Endothelial cell of umbilical vein (primary cell): ENCODE results near the gene SH3TC1. TPM values are rescaled to one million over a fixed set of nuclear protein-coding genes. Genes with fewer than 3 reads are reported as not detected.

Source experiments
- BruUV-seq: library from RNA; stranded (reverse); fragments of 400-500 nt; replicated peaks from 2 replicates; lab custom pipeline; 2021; lab: Mats Ljungman, UMichigan
- CTCF ChIA-PET: fragments of 300-600, 350-600 bp; sonication (Branson Sonifier 250); formaldehyde crosslinking; loops from one replicate; lab custom pipeline; 2021; ENCODE audit warnings: antibody characterized with exemption, inconsistent platforms; lab: Charles Lee
- POLR2A ChIA-PET: fragments of 300-600, 350-600 bp; sonication (Branson Sonifier 250); formaldehyde crosslinking; loops from one replicate; lab custom pipeline; 2021; ENCODE audit warnings: antibody characterized with exemption, inconsistent platforms; lab: Charles Lee
- DNase-seq: peaks from one replicate; pipeline ENCODE4 v3.0.0-alpha.2; 2011; ENCODE audit warnings: low read depth, low spot score
- FAIRE-seq: peaks from 2 replicates; lab custom pipeline; 2011; peaks lifted over from hg19 to GRCh38; lab: Jason Lieb, UNC
- H2AFZ ChIP-seq: 2 replicates; pipeline ENCODE4 v1.6.0; 2012; ENCODE audit warnings: low read depth, low read length, control low read depth, inconsistent platforms
- H3K27ac ChIP-seq: 2 replicates; pipeline ENCODE4 v1.5.1; 2011; ENCODE audit warnings: low read depth, mild to moderate bottlenecking, control low read depth, low read length, moderate library complexity; ENCODE audit not compliant: insufficient read depth
- H3K27me3 ChIP-seq, 2 experiments: 2 replicates each; pipeline versions ENCODE4 v1.6.0 to v1.6.1; 2011; ENCODE audit warnings: low read length in 2 of 2, mixed read lengths in 1 of 2; ENCODE audit not compliant: control insufficient read depth in 2 of 2, insufficient read depth in 2 of 2
- H3K36me3 ChIP-seq, 2 experiments: 2 replicates in 1 of 2; 3 replicates in 1 of 2; pipeline ENCODE4 v1.5.1; 2011; ENCODE audit warnings: low read length in 2 of 2, mild to moderate bottlenecking in 1 of 2, moderate library complexity in 1 of 2; ENCODE audit not compliant: control insufficient read depth in 2 of 2, insufficient read depth in 2 of 2; ENCODE audit errors: extremely low read depth in 1 of 2
- H3K4me1 ChIP-seq: 3 replicates; pipeline ENCODE4 v1.5.1; 2011; ENCODE audit warnings: mild to moderate bottlenecking, low read length; ENCODE audit not compliant: control insufficient read depth, insufficient read depth; ENCODE audit errors: extremely low read depth
- H3K4me2 ChIP-seq: 2 replicates; pipeline ENCODE4 v1.6.1; 2011; ENCODE audit warnings: low read length, control low read depth, mixed read lengths; ENCODE audit not compliant: insufficient read depth
- H3K4me3 ChIP-seq, 3 experiments: fragments of 200-600 bp in 1 of 3; sonication (generic), shearing (Covaris generic) in 1 of 3; replicated peaks in 1 of 3; 2 replicates each; pipeline ENCODE4 v1.5.1; 2011 to 2016; ENCODE audit warnings: control low read depth in 3 of 3, low read length in 3 of 3, mild to moderate bottlenecking in 2 of 3, inconsistent platforms in 1 of 3, low read depth in 1 of 3, moderate library complexity in 1 of 3; ENCODE audit not compliant: insufficient read depth in 1 of 3
- H3K79me2 ChIP-seq: 2 replicates; pipeline ENCODE4 v1.6.0; 2012; ENCODE audit warnings: low read length, inconsistent platforms; ENCODE audit not compliant: control insufficient read depth, insufficient read depth
- H3K9ac ChIP-seq: replicated peaks from 2 replicates; pipeline ENCODE3; 2011; ENCODE audit warnings: low read length, control low read depth; ENCODE audit not compliant: insufficient read depth; ENCODE audit errors: extremely low read depth
- H3K9me1 ChIP-seq: replicated peaks from 3 replicates; pipeline ENCODE4 v1.6.0; 2011; ENCODE audit warnings: mild to moderate bottlenecking, low read length; ENCODE audit not compliant: control insufficient read depth, insufficient read depth; ENCODE audit errors: extremely low read depth
- H3K9me3 ChIP-seq: replicated peaks from 2 replicates; pipeline ENCODE4 v1.5.1; 2012; ENCODE audit warnings: low read length, inconsistent platforms; ENCODE audit not compliant: control insufficient read depth, insufficient read depth
- H4K20me1 ChIP-seq: replicated peaks from 2 replicates; pipeline ENCODE3; 2011; ENCODE audit warnings: mild to moderate bottlenecking, low read length; ENCODE audit not compliant: control insufficient read depth, insufficient read depth; ENCODE audit errors: extremely low read depth
- FOS ChIP-seq: IDR thresholded peaks from 2 replicates; pipeline ENCODE4 v1.6.1; 2011; ENCODE audit warnings: mild to moderate bottlenecking, low read length, moderate library complexity, borderline replicate concordance; ENCODE audit not compliant: insufficient read depth
- GATA2 ChIP-seq: IDR thresholded peaks from 2 replicates; pipeline ENCODE4 v1.7.0; 2011; ENCODE audit warnings: low read depth, mild to moderate bottlenecking, moderate library complexity, mixed read lengths, low read length; ENCODE audit not compliant: insufficient read length, insufficient read depth
- MYC ChIP-seq: IDR thresholded peaks from one replicate; pipeline ENCODE4 v1.6.1; 2011; ENCODE audit warnings: mild to moderate bottlenecking, low read depth, low read length
- POLR2A ChIP-seq: IDR thresholded peaks from 2 replicates; pipeline ENCODE4 v1.6.1; 2012; ENCODE audit warnings: low read depth, mild to moderate bottlenecking, control low read depth, low read length
- POLR2AphosphoS5 ChIP-seq: IDR thresholded peaks from 2 replicates; pipeline ENCODE4 v1.6.1; 2012; ENCODE audit warnings: low read depth, mild to moderate bottlenecking, control low read depth, low read length, moderate library complexity; ENCODE audit not compliant: insufficient read depth
- dilution Hi-C: fragments of 300-500 bp; cut with MboI; formaldehyde crosslinking; loops from one replicate; pipeline ENCODE4 v1.15.0; 2019; ENCODE audit warnings: low sequenced_read_pairs; ENCODE audit not compliant: extremely low pct_ligation_motif_present
- intact Hi-C: fragments of 100-400 bp; cut with micrococcal nuclease; formaldehyde crosslinking; loops from one replicate; pipeline ENCODE4 v1.10.0; 2022
- polyA plus RNA-seq, 4 experiments: library from polyadenylated mRNA; depleted of rRNA in 3 of 4; stranded (reverse) in 3 of 4; unstranded in 1 of 4; fragments of >200 nt; gene quantifications; 2 replicates each; pipeline versions ENCODE4 v1.2.1 to v1.2.3, GENCODE V29; 2011 to 2012; ENCODE audit warnings: missing spikeins in 1 of 4
- total RNA-seq: library from RNA; stranded (reverse); gene quantifications from 2 replicates; pipeline ENCODE4 v1.2.3, GENCODE V29; 2021
- TF ChIP-seq, protein P1 (sequence below): IDR thresholded peaks from 2 replicates; pipeline ENCODE4 v1.6.1; 2011; ENCODE audit not compliant: insufficient read depth, insufficient read length
- TF ChIP-seq, protein P2 (sequence below), 2 donors: IDR thresholded peaks; 1 replicate in 1 of 2; 2 replicates in 1 of 2; pipeline ENCODE4 v1.5.1; 2011; ENCODE audit warnings: low read length in 2 of 2, mild to moderate bottlenecking in 2 of 2, moderate library complexity in 2 of 2, control low read depth in 1 of 2, inconsistent platforms in 1 of 2, low read depth in 1 of 2; ENCODE audit not compliant: insufficient read depth in 1 of 2; ENCODE audit errors: extremely low read depth in 1 of 2

SH3TC1 gene
- total and polyA plus RNA-seq, 2 donors (not counting 3 experiments of a cell fraction or from before 2014, with no cell fraction given): 96.5 to 192 TPM

DNA sequence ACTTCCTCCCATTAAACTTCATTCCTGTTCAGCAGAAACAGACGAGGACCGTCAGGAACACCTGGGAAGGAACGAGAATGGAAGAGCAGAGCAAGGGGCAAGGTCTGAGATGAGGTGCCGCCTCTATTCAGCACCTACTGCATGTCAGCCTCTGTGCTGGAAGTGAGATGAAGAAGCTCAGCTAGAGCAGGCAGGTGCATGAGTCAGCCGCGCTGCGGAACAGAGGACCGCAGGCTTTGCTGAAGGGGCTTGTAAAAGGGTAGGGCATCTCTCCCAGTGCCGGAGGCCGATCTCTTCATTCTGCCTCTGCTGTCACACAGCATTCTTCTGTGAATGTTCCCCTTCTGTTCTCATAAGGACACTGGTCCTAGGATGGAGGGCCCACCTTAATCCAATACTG lies 34.4 kb upstream of the SH3TC1 start:
- Histone ChIP-seq H3K9ac (no peak overlapping the region), H3K36me3 (no peaks in the 10 kb centered on the region), H3K9me3 (no peaks in the 10 kb centered on the region), H3K9me1 (no peaks in the 10 kb centered on the region), H3K4me1 (peaks cover under 1% of the 10 kb centered on the region), H3K27ac (no peak overlapping the region), H3K27me3 (peaks cover 2 to 6% of the 10 kb centered on the region in 2 experiments), H3K4me2 (no peak overlapping the region), H3K4me3 (no peak overlapping the region), H2AFZ (no peak overlapping the region), H4K20me1 (no peaks in the 10 kb centered on the region), H3K79me2 (no peaks in the 10 kb centered on the region)
- CTCF ChIA-PET: no interaction called here
- BruUV-seq: no TSS peak
- FAIRE-seq (no peak), DNase-seq (no peak)
- dilution Hi-C loops (no loop called here), intact Hi-C loops (no loop called here)
- TF ChIP-seq GATA2 (no peak), POLR2A (no peak), MYC (no peak), FOS (no peak), POLR2AphosphoS5 (no peak)
- POLR2A ChIA-PET: no interaction called here

DNA sequence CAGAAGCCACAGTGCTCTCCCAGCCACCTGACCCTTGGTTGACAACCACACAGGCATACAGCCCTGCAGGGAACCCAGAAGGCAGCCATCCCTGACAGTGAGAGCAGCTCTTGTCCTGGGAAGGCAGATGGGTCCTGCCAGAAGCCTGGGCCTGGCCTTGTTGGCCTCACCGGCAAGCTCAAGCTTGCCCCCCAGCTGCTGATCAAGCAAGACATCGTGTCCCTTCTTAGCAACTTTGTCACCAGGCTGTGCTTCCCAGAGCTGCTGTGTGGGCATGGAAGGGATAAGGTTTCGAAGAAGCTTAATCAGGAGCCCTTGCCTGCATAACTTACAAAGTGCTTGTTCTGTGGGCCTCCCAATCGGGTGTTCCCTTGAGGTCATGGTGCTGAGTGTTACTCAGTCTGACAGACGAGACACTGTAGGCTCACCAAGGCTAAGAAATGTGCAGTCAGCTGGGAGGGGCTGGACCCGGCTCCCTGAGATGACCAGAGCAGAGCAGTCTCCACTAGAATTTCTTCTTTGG lies 33.7 kb upstream of the SH3TC1 start:
- ChIA-PET POLR2A (no interaction called here), CTCF (no interaction called here)
- no peaks in the 10 kb centered on the region for H3K9me1 ChIP-seq
- DNase-seq (no peak), FAIRE-seq (no peak)
- H3K4me2 ChIP-seq: no peak overlapping the region
- intact Hi-C loops (no loop called here), dilution Hi-C loops (no loop called here)
- H3K27me3 ChIP-seq: peaks cover 0 to 4% of the 10 kb centered on the region in 2 experiments
- H3K9me3 ChIP-seq: no peaks in the 10 kb centered on the region
- no peaks in the 10 kb centered on the region for H4K20me1 ChIP-seq
- no peak overlapping the region for H3K27ac ChIP-seq
- no peak overlapping the region for H3K9ac ChIP-seq
- no peak overlapping the region for H3K4me3 ChIP-seq
- TF ChIP-seq, protein P1, sequence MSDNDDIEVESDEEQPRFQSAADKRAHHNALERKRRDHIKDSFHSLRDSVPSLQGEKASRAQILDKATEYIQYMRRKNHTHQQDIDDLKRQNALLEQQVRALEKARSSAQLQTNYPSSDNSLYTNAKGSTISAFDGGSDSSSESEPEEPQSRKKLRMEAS: no peak
- TF ChIP-seq, protein P2, sequence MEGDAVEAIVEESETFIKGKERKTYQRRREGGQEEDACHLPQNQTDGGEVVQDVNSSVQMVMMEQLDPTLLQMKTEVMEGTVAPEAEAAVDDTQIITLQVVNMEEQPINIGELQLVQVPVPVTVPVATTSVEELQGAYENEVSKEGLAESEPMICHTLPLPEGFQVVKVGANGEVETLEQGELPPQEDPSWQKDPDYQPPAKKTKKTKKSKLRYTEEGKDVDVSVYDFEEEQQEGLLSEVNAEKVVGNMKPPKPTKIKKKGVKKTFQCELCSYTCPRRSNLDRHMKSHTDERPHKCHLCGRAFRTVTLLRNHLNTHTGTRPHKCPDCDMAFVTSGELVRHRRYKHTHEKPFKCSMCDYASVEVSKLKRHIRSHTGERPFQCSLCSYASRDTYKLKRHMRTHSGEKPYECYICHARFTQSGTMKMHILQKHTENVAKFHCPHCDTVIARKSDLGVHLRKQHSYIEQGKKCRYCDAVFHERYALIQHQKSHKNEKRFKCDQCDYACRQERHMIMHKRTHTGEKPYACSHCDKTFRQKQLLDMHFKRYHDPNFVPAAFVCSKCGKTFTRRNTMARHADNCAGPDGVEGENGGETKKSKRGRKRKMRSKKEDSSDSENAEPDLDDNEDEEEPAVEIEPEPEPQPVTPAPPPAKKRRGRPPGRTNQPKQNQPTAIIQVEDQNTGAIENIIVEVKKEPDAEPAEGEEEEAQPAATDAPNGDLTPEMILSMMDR (IDR thresholded peaks at IDR 0.05; ENCODE audit: extremely low read depth in 1 of 2, insufficient read depth in 1 of 2, low read depth in 1 of 2, low read length in 2 of 2): no peak
- no peaks in the 10 kb centered on the region for H3K36me3 ChIP-seq
- H3K79me2 ChIP-seq: no peaks in the 10 kb centered on the region
- no peak overlapping the region for H2AFZ ChIP-seq
- no peaks in the 10 kb centered on the region for H3K4me1 ChIP-seq
- no TSS peak for BruUV-seq
